GM12864 (cell line): ENCODE measurements around the gene HPD.

Experiments
- DNase-seq: peaks from one replicate; pipeline ENCODE4 v3.0.0-alpha.2; 2011; ENCODE audit warnings: low read depth
- H3K4me3 ChIP-seq: 2 replicates; pipeline ENCODE4 v1.5.1; 2011; ENCODE audit warnings: mild to moderate bottlenecking, low read depth, low read length, control low read depth
- TF ChIP-seq, protein P1 (sequence below): IDR thresholded peaks from 2 replicates; pipeline ENCODE4 v1.5.1; 2011; ENCODE audit warnings: low read depth, mild to moderate bottlenecking, moderate library complexity, low read length, control low read depth, inconsistent platforms; ENCODE audit errors: missing control alignments

Gene HPD

DNA sequence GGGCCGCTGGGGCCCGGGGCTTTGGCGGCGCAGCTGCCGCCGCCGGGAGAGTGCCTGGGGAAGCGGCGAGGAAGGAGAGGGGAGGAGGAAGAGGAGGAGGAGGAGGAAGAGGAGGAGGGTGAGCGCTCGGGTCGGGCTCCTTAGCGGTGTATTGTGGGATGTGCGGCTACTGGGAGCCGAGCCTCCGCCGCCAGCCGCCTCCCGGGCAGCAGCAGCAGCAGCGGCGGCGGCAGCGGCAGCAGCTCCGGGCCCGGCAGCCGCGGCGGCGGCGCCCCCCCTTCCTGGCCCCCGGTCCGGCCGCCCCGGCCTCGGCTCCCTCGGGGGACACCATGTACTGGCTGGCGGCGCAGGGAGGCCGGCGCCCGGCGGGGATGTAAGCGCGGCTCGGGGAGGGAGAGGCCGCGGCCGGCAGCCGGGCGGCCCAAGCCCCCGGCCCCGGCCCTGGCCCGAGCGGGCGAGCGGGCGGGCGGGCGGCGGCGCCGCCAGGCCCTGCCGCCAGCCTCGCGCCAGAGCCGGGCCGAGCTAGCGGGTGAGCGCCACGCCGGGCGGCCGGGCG is 54.7 kb downstream of the HPD start, which contains the start of gene SETD1B:
Gene SETD1B, plus strand, starts transcription at position 149 of the 556 bp plus-strand sequence. CDS start 729 bp downstream, outside the sequence.
- DNase-seq = no peak
- peak within 1 kb of the TSS; percentile 79 for H3K4me3 ChIP-seq
- TF ChIP-seq, protein P1, sequence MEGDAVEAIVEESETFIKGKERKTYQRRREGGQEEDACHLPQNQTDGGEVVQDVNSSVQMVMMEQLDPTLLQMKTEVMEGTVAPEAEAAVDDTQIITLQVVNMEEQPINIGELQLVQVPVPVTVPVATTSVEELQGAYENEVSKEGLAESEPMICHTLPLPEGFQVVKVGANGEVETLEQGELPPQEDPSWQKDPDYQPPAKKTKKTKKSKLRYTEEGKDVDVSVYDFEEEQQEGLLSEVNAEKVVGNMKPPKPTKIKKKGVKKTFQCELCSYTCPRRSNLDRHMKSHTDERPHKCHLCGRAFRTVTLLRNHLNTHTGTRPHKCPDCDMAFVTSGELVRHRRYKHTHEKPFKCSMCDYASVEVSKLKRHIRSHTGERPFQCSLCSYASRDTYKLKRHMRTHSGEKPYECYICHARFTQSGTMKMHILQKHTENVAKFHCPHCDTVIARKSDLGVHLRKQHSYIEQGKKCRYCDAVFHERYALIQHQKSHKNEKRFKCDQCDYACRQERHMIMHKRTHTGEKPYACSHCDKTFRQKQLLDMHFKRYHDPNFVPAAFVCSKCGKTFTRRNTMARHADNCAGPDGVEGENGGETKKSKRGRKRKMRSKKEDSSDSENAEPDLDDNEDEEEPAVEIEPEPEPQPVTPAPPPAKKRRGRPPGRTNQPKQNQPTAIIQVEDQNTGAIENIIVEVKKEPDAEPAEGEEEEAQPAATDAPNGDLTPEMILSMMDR = no peak

DNA sequence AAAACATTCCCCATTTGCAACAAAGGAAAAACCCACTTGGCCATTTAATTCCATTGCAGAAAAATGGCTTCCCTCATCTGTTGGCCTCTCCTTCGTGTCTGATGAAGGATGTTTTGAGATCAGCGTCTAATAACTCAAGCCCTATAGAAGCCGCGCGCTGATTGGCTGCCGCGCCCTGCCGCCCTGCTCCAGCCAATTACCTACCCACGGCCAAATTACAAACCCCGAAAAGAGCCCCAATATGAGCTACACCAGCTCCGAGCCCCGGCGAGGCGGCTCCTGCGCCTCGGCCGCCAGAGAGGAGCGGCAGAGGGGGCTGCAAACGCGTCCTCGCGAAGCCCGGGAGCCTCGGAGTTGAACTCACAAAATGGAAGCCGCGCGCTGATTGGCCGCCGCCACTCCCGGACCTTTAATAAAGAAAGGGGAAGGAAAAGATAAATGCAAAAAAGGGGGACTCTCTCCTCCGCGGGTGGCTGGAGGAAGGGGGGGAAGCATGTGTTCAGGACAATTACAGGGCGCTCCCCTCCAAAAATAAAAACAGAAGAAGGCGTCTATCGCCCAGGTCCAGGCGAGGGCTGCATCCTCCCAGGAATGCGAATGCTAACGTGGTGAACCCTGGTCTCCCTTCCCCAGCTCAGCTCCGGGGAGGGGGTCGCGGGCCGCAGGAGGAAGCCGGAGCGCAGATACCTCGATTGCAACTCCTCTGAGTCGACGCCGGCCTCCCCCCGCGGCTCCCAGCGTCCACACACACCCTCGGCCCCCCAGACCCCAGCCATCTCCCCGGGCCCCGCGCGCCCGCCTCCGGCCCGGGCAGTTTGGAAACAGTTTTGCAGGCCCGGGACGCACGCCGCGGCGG is 55.6 kb downstream of the HPD start:
- DNase-seq = peak; percentile 90
- peak overlapping the region; percentile 79 for H3K4me3 ChIP-seq
- TF ChIP-seq, protein P1 = no peak

DNA sequence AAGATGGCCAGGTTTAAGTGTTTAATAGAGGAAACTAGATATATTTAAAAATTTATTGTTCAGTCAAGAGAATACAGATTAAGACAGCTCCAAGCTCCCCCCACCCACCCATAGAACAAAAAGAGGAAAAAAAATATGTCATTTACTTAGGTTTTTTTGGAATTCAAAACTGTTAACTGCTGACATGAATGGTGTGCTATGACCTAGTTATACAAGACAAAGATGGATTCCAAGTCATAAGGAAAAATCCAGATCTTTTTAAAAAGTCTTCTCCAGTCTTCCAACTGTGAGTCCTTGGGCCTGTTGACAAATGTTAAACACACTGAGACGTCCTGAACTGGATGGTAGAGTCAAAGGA is 56.2 kb downstream of the HPD start:
- DNase-seq = no peak
- TF ChIP-seq, protein P1 = no peak
- peak overlapping the region; percentile 79 for H3K4me3 ChIP-seq

DNA sequence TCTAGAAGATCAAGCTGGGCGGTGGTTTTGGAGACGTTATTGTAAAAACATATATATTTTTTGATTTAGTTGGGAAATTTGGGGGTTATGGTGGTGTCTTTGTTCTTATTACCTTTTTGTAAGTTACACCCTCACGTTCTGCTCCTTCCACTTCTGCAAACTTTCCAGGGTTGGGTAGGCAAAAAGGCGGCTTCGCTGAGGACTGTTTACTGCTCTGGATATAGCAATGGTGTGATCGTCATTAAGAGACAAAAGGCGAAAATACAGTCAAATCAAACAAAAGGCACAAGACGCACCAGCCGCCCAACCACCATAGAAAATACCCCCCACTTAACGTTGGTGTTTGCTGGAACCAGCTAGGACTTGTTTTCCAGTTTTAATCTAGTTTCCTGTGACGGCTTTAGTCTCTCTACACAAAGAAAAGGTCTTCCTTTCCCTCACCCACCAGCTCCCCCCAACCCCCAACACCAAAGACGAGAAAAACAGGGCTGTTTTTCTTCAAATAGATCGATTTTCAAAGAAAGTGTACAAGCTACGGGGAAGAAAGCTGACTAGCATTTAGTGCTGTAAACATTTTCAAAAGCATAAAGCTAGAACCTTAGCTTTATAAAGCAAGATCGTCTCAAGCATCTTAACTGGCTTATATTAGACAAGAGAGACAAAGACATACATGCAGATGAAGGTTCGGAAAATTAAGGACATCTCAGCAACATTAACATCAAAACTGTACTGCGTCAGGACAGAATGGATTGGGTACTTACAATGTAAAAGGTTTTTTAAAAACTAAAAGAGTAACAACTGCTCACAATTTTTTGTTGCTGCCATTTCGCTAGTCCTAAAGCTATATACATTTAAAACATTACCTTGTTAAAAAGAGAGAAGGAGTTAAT is 56.8 kb downstream of the HPD start:
- no peak for DNase-seq
- peak overlapping the region; percentile 79 for H3K4me3 ChIP-seq
- TF ChIP-seq, protein P1 = no peak

DNA sequence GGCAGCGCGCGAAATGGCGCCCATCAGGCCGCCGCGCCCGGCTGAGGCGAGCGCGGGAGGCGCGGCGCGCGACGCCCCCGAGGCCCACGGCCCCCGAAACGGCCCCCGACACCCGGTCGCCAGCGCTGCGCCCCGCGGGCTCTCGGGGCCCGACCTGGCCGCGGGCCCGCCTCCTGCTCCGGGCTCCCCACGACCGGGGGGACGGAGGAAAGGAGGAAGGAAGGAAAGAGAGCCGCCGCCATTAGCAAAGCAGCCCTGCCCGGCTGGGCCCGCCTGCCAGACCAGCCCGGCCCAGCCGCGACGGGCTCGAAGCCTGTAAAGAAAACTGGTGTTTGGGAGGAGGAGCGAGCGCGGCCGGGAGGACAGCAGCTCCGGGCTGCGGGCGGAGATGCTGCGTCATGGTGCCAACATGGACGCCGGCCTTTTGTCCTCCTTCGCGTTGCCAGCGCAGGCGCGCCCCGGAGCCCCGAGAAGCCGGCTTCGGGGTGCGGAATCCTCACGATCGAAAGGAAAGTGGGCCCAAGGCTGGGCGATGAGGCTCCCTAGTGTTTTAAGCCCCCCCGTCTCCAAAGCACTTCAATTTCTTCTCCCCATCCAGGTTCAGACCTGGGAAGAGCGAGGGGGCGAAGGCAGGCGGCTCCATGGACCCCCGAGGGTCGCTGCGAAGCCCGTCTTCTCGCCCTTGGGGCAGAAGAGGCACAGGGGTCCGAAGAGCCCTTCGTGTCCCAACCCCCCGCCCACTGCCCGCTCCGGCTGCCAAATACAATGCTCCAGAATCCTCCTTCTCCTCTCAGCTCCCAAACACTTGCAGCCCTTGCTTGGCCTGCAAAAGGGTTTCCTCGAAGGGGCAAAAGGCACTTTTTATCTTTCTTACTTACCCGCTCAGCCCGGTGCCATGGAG is 57.7 kb downstream of the HPD start:
- no peak for DNase-seq
- TF ChIP-seq, protein P1 = no peak
- H3K4me3 ChIP-seq = peak overlapping the region; percentile 79

DNA sequence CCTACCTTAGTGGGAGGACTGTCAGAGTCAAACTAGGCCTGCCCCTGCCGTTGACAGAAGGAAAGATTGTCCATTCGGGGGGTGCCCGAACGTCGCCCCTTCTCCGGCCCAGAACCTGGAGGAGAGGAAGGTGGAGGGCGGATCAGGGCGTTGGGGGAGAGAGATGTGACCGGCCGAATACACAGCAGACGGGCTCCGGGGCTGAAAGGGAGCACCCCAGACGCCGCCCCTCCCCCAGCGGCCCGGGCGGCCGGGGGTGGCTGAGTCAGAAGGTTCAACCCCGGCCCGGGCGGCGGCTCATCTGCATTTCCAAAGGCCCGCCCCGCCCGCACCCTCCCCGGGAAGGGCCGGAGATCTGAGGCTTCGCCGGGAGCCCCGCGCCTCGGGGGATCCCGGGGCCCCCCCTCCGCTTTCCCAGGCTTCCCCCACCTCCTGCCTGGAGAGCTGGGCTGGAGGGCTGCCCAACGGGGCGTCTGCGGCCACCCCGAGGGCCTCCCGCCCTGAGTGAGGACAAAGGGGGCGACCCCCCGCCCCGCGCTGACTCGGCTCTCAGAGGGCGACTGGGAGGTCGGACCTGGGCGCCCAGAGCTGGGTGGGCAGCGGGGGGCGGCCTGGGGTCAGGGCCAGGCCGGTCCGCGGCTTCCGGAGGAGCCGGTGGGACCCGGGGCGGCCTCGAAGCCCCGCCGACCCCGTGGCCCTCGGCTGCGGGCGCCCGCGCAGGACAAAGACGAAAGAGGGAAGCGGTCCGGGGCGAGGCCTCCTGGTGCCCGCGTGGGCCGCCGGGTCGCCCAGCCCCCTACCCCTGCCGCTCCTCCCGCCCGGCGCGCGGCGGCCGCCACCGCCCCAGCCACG is 58.6 kb downstream of the HPD start:
- DNase-seq = no peak
- H3K4me3 ChIP-seq = peak overlapping the region; percentile 79
- TF ChIP-seq, protein P1 = no peak
